CD4-positive, alpha-beta T cell treated with Interleukin-12 subunit alpha and Interleukin-12 subunit beta, for 1 hour (primary cell): ENCODE data around the gene KRTAP5-4.
"Not testable (repeated sequence)": the region's sequence is repeated elsewhere in the genome, so short reads cannot be mapped to it uniquely, and the experiment has no call there.

Source experiments
- DNase-seq: peaks from one replicate; pipeline ENCODE4 v3.0.0-alpha.2; 2020

Gene KRTAP5-4

GRCh38 chr11:1598406-1598805 lies 23.5 kb downstream of the KRTAP5-4 start:
- not testable (repeated sequence) for DNase-seq

DNA sequence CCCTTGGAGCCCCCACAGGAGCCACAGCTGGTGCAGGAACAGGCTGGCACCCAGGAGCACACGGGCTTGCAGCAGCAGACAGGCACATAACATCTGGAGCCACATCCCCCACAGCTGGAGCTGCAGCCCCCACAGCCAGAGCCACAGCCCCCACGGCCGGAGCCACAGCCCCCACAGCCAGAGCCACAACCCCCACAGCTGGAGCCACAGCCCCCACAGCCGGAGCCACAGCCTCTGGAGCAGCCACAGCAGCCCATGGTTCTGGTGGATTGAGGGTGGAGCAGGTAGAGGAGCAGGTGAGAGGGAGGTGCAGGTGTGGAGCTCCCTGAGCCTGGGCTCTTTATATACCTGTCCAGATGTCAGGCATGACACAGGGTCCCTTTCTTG lies 24.0 kb downstream of the KRTAP5-4 start, which contains the start of gene KRTAP5-2:
Gene KRTAP5-2, minus strand, starts transcription at position 301 of the 387 bp plus-strand sequence. Its CDS starts 44 bp downstream, at position 257.
- no peak for DNase-seq

- DNase-seq: no peak
These were observed 24.5 kb downstream of the KRTAP5-4 start for GRCh38 chr11:1597331-1597993.

- DNase-seq: not testable (repeated sequence)
These were observed 25.3 kb downstream of the KRTAP5-4 start for GRCh38 chr11:1596576-1597121.

- not testable (repeated sequence) for DNase-seq
These were observed 25.9 kb downstream of the KRTAP5-4 start for GRCh38 chr11:1595994-1596575.

GRCh38 chr11:1592628-1593027 lies 29.3 kb downstream of the KRTAP5-4 start:
- DNase-seq: no peak

- no peak for DNase-seq
These were observed 31.9 kb downstream of the KRTAP5-4 start for GRCh38 chr11:1589996-1590395.

DNA sequence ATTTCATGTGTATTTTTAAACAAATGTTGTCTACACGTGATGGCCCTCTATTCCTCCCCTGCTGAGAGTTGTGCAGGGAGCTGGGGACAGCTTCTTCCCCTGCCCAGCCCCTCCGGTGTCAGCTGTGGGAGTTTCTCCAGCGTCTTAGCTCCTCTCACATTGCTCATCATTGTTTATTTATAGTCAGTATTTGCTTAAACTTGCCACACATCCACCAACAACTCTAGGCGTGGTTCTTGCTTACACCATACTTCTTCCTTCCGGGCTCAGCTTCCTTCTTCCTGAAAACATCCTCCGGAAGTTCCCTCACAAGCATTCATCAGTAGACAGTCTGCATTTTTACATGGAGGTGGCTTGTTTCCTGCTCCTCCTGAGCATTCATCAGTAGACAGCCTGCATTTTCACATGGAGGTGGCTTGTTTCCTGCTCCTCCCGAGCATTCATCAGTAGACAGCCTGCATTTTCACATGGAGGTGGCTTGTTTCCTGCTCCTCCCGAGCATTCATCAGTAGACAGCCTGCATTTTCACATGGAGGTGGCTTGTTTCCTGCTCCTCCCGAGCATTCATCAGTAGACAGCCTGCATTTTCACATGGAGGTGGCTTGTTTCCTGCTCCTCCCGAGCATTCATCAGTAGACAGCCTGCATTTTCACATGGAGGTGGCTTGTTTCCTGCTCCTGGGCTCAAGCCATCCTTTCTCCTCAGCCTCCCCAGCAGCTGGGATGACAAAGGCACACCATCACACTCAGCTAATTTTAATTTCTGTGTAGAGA lies 32.6 kb downstream of the KRTAP5-4 start:
- peak; percentile 63 for DNase-seq

DNA sequence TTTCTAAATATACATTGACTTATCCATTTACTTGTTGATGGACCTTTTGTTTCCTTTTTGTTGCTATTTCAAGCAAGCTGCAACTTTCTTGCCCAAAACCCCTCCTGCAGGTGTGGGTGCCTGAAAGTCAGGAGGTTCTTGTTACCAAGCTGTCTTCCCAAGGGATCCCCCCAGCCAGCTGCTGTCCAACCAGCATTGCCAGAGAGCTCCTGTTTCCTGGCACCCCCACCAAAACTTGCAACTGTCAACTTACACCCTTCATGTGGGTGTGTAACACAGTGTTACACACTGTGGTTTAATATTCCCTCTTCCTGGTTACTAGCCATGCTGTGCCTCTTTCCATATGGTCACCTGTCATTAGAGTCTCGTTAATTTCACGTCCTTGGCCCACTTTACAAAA lies 35.2 kb downstream of the KRTAP5-4 start:
- DNase-seq: no peak

- not testable (repeated sequence) for DNase-seq
These were observed 37.1 kb downstream of the KRTAP5-4 start, which contains the start of gene KRTAP5-1 for GRCh38 chr11:1584661-1585370. TSS of gene KRTAP5-1 (minus strand) at chr11:1585283. CDS start at chr11:1585249, 34 bp downstream.

DNA sequence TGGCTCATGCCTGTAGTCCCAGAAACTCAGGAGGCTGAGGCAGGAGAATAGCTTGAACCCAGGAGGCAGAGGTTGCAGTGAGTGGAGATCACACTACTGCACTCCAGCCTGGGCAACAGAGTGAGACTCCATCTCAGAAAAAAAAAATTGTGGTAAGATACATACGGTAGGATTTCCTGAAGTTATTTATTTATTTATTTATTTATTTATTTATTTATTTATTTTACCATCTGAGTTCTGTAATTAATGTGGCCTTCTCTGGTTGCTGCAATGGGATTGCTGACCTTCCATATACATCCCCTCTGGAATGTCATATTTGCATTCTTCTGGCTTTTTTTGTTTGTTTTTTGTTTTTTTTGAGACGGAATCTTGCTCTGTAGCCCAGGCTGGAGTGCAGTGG lies 39.0 kb downstream of the KRTAP5-4 start:
- not testable (repeated sequence) for DNase-seq

- no peak for DNase-seq
These were observed 40.0 kb downstream of the KRTAP5-4 start for GRCh38 chr11:1581976-1582375.

DNA sequence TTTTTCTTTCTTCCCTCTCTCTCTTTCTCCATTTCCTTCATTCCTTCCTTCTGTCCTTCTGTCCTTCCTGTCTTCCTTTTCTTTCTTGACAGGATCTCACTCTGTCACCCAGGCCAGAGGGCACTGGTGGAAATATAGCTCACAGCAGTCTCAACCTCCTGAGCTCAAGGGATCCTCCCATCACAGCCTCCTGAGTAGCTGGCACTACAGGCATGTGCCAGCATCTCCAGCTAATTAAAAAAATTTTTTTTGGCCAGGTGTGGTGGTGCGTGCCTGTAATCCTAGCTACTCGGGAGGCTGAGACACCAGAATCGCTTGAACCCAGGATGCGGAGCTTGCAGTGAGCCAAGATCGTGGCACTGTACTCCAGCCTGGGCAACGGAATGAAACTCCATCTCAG lies 45.1 kb downstream of the KRTAP5-4 start:
- no peak for DNase-seq

DNA sequence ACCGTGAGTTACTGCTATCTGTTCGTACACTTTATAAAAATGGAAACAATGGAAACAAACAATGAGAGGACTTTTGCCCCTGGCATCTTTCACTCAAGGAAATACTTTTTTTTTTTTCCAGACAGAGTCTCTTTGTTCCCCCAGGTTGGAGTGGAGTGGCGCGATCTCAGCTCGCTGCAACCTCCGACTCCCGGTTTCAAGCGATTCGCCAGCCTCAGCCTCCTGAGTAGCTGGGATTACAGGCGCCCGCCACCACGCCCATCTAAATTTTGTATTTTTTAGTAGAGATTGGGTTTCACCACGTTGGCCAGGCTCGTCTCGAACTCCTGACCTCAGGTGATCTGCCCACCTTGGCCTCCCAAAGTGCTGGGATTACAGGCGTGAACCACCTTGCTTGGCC lies 46.2 kb downstream of the KRTAP5-4 start:
- not testable (repeated sequence) for DNase-seq

DNA sequence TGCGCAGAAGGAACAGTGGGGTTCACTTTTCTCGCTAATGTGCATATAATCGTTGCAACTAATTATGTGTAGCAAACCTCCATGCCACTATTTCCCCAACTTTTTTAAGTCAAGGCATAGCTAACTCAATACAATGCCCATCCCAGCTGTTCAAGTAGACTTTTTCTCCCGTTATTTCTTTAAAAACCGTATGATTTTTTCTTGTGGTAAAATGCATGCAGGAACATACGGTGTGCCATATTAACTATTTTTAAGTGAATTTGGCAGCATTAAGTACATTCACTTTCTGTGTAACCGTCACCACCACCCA lies 47.0 kb downstream of the KRTAP5-4 start:
- DNase-seq: no peak

DNA sequence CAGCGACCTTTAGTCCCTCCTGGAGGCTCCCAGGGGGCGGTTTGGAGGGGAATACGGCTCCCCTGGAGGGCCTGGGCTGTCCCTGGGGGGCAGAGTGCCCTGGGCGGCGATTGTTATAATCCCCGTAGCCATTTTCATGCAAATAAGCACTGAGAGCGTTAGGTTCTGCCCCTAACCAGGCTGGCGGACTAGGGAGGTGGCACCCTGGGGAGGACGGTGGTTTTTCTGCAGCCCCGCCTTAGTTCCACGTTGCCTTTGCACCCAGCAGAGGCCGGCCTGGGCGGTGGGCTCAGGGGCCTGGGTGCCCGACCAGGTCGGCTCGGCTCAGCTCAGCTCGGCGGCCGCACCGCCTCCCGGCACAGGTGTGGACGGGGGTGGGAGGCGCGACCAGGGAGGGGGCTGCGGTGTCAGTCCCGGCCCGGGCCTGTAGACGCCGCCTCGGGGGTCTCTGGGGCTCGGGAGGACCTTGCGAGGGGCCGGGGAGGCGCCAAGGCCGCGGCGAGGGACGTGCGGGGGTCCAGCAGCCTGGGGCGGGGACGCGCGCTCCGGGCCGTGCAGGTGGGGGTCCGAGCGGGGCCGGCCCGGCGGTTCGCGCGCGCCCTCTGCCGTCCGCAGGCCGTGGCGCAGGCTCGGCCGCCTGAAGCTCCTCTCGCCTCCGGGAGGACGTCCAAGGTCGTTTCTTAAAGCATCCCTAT lies 47.6 kb downstream of the KRTAP5-4 start:
- peak; percentile 72 for DNase-seq

DNA sequence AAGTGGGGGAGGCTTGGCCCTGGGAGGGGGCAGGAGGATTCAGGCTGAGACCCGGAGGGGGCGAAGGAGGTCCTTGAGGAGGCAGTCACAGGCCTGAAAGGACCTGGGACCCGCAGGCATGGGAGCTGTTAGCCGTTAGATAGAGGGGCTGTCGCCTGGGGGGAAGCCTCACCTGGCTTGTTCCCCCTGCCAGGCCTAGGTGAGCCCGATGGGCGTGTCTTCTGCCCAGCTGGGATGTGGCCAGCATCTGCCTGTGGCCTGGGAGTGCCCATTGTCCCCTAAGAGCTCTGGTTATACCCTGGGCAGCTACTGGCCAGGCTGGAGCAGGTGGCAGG lies 48.1 kb downstream of the KRTAP5-4 start:
- no peak for DNase-seq

- peak; percentile 63 for DNase-seq
These were observed 48.6 kb downstream of the KRTAP5-4 start for GRCh38 chr11:1573077-1573902.

GRCh38 chr11:1572197-1573076 lies 49.5 kb downstream of the KRTAP5-4 start, which contains the start of gene DUSP8:
TSS of gene DUSP8 (minus strand) at chr11:1572271. CDS start at chr11:1565826, 6,445 bp downstream.
- peak; percentile 97 for DNase-seq

GRCh38 chr11:1571760-1572196 lies 50.2 kb downstream of the KRTAP5-4 start:
- DNase-seq: no peak
